Liver (tissue), 3 donors: ENCODE data around the gene NRF1.

Experiments used
- ATF3 ChIP-seq: IDR thresholded peaks from 2 replicates; pipeline ENCODE4 v1.6.1; 2016; ENCODE audit warnings: antibody characterized with exemption
- CTCF ChIP-seq: fragments of 150-350 bp; IDR thresholded peaks from 2 replicates; pipeline ENCODE4 v1.5.1; 2017; ENCODE audit warnings: improper control_type of control experiment, low read depth, low read length; ENCODE audit not compliant: missing input control
- GABPA ChIP-seq, 2 donors: IDR thresholded peaks in 1 of 2; conservative IDR thresholded peaks in 1 of 2; 2 replicates each; pipeline ENCODE4 v1.6.1; 2016; ENCODE audit warnings: antibody characterized with exemption in 2 of 2, mild to moderate bottlenecking in 1 of 2, moderate library complexity in 1 of 2
- REST ChIP-seq: IDR thresholded peaks from 2 replicates; pipeline ENCODE4 v1.6.1; 2016; ENCODE audit warnings: antibody characterized with exemption, mild to moderate bottlenecking
- TAF1 ChIP-seq: conservative IDR thresholded peaks from 2 replicates; pipeline ENCODE4 v1.6.1; 2016; ENCODE audit warnings: antibody characterized with exemption, mild to moderate bottlenecking
- donor health status: healthy.
- donor health status: healthy.

GRCh38 chr7:129789000-129789399, 177.5 kb downstream of the NRF1 start:
- no peak for TF ChIP-seq REST
- no peak for TF ChIP-seq CTCF
- TF ChIP-seq ATF3 = no peak
- TF ChIP-seq TAF1 = no peak
- TF ChIP-seq GABPA (IDR thresholded peaks at IDR 0.05 in 1 of 2, conservative IDR thresholded peaks at IDR 0.05 in 1 of 2) = no peak
